GM19035 (cell line): ENCODE data around the gene CASKIN1.
"Not testable (repeated sequence)": the region's sequence is repeated elsewhere in the genome, so short reads cannot be mapped to it uniquely, and the experiment has no call there.

Experiments used
- ATAC-seq: cut with Tn5 transposase; IDR thresholded peaks from one replicate; pipeline ENCODE4 v1.9.1; 2021; ENCODE audit not compliant: unreplicated experiment

The CASKIN1 gene

DNA sequence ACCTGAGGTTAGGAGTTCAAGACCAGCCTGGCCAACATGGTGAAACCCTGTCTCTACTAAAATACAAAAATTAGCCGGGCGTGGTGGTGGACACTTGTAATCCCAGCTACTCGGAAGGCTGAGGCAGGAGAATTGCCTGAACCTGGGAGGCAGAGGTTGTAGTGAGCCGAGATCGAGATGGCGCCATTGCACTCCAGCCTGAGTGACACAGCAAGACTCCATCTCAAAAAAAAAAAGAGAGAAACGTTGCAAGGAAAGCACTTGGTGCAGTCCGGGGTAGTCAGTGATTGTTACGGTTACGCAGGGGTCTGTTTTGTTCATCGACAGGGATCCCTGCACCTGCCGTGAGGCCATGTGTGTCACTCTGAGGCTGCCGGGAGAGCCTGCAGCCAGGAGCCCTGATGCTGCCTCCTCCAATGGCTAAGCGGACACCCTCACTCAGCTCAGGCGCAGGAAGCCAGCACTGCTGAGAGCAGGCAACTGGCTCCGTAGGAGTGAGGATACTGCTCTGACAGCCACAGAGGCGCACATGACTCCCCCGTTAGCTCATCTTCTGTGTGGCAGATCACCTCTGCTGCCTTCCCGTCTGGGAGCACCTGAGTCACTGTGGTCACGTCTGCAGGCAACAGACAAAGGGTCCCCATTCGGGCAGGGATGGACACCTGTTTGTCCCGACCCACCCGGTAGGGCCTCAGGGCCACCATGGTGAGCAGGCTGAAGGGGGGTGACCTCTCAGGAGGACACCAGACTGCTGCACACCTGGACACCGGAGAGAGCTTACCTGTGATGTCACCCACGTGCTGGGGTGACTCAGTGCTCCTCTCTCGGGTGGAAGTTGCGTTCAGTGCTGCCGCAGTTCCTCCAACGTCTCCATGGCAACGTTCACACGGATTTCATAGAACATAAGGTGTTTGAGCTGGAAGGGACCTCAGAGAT, 53.2 kb downstream of the CASKIN1 start:
- ATAC-seq = no peak

- ATAC-seq = not testable (repeated sequence)
These were observed 60.5 kb downstream of the CASKIN1 start, which contains the start of gene PKD1 for GRCh38 chr16:2135770-2136490. TSS of gene PKD1 (minus strand) at chr16:2135898. CDS start at chr16:2135689, 209 bp downstream.

GRCh38 chr16:2135071-2135470, 61.3 kb downstream of the CASKIN1 start:
- not testable (repeated sequence) for ATAC-seq

DNA sequence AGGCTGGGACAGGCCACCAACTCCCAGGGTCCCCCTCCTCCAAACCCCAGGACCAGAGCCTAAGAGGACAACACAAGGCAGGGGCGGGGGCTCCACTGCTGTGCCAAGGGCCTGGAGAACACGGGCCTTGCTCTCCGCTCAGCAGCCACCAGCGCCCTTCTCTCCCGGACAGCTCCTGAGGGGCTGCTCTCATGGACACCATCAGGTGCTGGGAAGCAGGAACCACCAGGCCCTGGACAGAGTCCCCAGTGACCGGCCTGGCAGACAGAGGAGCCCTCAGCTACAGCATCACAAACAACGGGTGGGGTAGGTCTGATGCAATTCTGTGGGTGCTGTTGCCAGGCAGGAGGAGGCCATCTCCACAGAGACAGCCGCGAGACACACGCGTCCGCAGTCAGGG, 62.6 kb downstream of the CASKIN1 start:
- not testable (repeated sequence) for ATAC-seq

DNA sequence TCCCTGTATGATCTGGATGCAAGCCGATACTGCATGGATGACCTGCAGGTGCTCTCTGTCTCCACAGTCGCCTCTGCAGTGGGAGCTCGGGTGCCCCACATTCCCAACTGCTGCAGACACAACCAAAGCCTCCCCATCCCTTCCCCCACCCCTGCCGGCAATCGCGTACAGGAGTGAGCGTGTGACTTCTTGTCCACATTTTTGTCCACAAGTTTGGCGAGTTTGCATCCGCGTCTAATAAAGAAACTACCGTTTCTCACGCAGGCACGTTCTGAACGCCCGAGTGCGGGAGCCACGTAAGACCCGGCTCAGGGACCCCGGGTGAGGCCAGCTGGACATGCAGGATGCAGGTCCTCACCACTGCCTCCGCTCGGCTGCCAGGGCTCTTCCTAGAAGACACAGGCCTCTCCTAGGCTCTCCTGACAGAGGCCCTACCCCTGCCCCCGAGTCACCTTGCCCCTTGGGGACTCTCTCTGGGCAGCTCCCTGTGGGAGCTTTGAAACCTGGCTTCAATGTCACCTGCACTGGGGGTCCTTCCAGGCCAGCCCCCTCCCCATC, 66.4 kb downstream of the CASKIN1 start:
- not testable (repeated sequence) for ATAC-seq

GRCh38 chr16:2129251-2129650, 67.2 kb downstream of the CASKIN1 start:
- not testable (repeated sequence) for ATAC-seq

DNA sequence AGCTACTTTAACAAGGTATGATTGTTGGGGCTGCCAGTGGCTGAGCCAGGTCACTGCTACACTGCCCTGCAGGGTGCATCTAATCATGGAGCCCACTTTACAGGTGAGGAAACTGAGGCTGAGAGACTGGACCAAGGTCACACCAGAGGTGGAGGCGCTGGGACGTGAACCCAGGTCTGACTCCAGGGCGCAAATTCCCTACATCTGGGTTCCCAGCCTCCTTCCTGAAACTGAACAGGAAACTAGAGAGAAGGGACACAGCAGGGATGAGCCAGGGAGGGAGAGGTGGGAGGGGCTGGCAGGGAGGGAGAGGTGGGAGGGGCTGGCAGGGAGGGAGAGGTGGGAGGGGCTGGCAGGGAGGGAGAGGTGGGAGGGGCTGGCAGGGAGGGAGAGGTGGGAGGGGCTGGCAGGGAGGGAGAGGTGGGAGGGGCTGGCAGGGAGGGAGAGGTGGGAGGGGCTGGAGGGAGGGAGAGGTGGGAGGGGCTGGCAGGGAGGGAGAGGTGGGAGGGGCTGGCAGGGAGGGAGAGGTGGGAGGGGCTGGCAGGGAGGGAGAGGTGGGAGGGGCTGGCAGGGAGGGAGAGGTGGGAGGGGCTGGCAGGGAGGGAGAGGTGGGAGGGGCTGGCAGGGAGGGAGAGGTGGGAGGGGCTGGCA, 68.7 kb downstream of the CASKIN1 start:
- ATAC-seq = not testable (repeated sequence)
